Upper lobe of left lung (tissue), 4 donors: ENCODE data around the gene NDC1.

Source experiments
- CTCF ChIP-seq, 6 experiments: fragments of 450-650 bp in 4 of 6; fragments of 200-600 bp in 2 of 6; sonication (generic) in 2 of 6; IDR thresholded peaks; one replicate each; pipeline ENCODE4 v1.5.1; 2016 to 2019; ENCODE audit warnings: antibody characterized with exemption in 6 of 6
- EP300 ChIP-seq, 4 donors: sonication (generic); formaldehyde crosslinking; IDR thresholded peaks; one replicate each; pipeline ENCODE4 v1.5.1; 2017; ENCODE audit warnings: antibody characterized with exemption in 4 of 4, control low read depth in 2 of 4

GRCh38 chr1:53730224-53730865 is 107.8 kb downstream of the NDC1 start:
- TF ChIP-seq EP300 (IDR thresholded peaks at IDR 0.05) (no peak), CTCF (IDR thresholded peaks at IDR 0.05) (no peak)
